Bronchial smooth muscle cell (primary cell): Measurements from ENCODE around the gene SERHL2. TPM values are rescaled to one million over a fixed set of nuclear protein-coding genes. Genes with fewer than 3 reads are reported as not detected.

Experiments used
- total RNA-seq: library from RNA; depleted of rRNA; stranded (reverse); fragments of >200 nt; gene quantifications from 2 replicates; pipeline ENCODE4 v1.2.1, GENCODE V29; 2014

Gene SERHL2, protein sequence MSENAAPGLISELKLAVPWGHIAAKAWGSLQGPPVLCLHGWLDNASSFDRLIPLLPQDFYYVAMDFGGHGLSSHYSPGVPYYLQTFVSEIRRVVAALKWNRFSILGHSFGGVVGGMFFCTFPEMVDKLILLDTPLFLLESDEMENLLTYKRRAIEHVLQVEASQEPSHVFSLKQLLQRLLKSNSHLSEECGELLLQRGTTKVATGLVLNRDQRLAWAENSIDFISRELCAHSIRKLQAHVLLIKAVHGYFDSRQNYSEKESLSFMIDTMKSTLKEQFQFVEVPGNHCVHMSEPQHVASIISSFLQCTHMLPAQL
- 6.1 and 9.0 TPM in 2 replicates for total RNA-seq

DNA sequence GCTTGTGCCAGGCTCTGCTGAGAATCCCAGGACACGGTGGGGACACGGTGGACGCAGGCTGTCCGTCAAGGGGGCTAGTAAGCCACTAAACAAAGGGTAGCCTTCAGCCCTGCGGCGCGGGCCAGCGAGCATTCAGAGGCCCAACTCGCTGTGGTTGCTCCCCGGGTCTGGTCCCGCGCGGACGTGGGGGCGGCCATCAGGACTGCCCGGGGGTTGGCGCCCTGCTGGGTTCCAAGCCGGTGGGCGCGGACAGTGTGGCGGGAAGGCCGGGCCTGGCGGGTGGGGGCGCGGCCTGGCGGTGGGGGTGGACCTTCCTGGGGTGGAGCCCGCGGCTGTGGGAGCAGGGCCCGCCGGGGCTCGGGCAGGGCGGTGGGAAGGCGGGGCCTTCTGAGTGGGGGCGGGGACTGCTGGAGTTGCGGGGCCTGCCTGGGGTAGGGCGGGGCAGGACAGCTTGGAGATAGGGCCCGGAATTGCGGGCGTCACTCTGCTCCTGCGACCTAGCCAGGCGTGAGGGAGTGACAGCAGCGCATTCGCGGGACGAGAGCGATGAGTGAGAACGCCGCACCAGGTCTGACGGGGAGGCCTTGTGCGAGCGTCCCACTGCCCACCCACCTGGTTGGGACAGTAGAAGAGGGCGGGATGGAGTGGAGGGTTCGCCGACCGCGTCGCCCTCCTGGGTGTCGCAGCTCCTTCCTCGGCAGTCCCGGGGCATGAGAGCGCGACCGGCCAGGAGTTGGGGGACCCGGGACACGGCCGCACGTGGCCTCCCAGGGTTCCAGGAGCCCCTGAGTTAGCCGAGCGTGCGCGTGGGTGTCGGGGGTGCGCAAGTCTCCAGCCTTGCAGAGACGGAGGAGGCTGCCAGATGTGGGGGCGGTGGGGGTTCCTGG, at the start of gene SERHL2:
SERHL2 (plus strand) TSS at position 482 of the 887 bp plus-strand sequence; CDS start at position 547, 65 bp downstream.

DNA sequence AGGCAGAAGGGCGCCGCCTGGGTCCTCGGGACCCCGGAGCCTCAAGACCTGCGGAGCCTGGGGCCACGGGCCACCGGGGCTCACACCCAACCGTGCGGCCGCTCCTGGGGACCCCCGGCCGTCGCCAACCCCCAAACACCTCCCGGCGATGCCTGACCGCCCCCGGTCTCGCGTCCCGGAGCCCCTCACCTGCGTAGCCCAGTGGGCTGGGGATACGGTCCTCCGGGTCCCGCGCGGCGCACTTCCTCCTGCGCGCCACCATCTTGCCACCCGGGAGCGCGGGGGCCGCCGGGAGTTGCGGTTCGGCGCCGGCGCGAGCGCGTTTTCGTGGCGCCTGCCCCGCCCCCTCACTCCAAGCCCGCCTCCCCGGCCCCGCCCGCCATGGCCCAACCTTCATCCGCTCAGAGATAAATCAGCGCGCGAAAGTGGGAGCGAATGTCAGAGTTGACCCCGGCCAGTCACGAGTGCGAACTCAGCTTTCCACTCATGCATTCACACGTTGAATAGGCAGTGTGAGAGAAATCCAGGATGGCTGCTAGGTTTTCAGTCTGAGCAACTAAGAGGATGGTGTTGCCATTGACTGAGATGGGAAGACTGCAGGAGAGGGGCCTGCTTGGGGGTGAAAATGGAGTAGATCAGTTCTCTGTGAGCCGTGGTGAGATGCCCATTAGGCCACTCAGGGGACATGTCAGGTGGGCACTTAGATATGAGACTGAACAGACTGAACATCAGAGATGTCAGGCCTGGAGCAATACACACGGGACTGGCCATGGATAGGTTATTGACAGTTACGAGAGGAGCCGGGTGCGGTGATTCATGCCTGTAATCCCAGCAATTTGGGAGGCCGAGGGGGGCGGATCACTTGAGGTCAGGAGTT, 34.0 kb upstream of the SERHL2 start, which contains the start of gene RRP7A:
RRP7A (minus strand) TSS at position 272 of the 877 bp plus-strand sequence; CDS start at position 262, 10 bp downstream.

DNA sequence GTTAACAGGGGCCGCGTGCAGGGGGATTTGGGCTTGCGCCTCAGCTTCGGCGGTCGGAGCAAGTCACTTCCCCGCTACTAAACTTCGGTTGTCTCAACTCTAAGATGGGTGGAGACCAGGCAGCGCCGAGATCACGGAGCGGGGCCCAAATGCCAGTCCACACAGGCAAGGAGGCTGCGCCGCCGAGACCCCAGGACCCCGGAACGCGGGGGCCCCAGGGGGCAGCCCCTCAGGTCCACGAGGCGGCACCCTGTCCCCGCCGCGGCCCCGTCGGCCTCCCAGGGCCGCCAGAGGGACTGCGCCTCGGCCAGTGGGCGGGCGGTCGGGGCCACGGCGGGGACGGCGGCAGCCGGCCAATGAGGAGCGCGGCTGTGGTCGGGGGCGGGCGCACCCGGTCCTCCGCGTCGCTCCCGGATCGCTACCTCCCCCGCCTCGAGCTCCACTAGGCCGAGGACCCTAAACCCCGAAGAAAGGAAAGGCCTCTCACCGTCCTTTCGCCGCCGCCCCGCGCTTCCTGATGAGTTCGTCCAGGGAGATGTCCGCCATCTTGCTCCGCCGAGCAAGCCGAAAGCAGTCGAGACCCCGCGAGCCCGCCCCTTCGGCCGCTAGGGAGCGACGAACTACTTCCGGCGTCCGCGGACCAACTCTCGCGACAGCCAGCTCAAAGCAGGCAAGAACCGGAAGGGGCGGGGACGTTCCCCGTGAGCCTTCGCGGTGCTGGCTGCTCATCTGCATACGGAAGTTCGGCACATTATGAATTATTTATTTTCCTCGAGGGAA, 60.7 kb downstream of the SERHL2 start, which contains the start of gene POLDIP3:
POLDIP3 (minus strand) TSS at position 572 of the 780 bp plus-strand sequence; CDS start at position 546, 26 bp downstream.

Other genes with a start within 250 kb of the SERHL2 start
- under 0.01 TPM in 1 of 2 replicates, not detected in the other for gene NFAM1, start 121.6 kb upstream of the SERHL2 start, total RNA-seq
- 17.4 and 18.3 TPM in 2 replicates for gene RRP7A, start 34.2 kb upstream of the SERHL2 start, total RNA-seq
- gene POLDIP3, start 60.9 kb downstream of the SERHL2 start, total RNA-seq: 22.7 and 26.2 TPM in 2 replicates
- 0.34 and 0.47 TPM in 2 replicates for gene ATP5MGL, start 86.6 kb downstream of the SERHL2 start, total RNA-seq
- gene CYB5R3, start 95.4 kb downstream of the SERHL2 start, total RNA-seq: 43.6 and 48.1 TPM in 2 replicates
- gene A4GALT, start 166.9 kb downstream of the SERHL2 start, total RNA-seq: 24.9 and 38.0 TPM in 2 replicates